CD4-positive, alpha-beta memory T cell (primary cell): ENCODE data around the gene DNAJB13. TPM values are rescaled to one million over a fixed set of nuclear protein-coding genes. Genes with fewer than 3 reads are reported as not detected.
A peak's percentile ranks its signal among the peaks of the same experiment; 100 is the strongest.

Source experiments
- CTCF ChIA-PET: fragments of 350-600 bp; sonication (Branson Sonifier 250); formaldehyde crosslinking; loops from one replicate; lab custom pipeline; 2021; ENCODE audit warnings: inconsistent platforms; ENCODE audit not compliant: partially characterized antibody; lab: Charles Lee
- POLR2A ChIA-PET: fragments of 350-600 bp; sonication (Branson Sonifier 250); formaldehyde crosslinking; loops from one replicate; lab custom pipeline; 2021; ENCODE audit not compliant: partially characterized antibody; lab: Charles Lee
- DNase-seq, 5 donors: peaks; one replicate each; pipeline versions ENCODE4 v3.0.0 to v3.0.0-alpha.2; 2020 to 2022; ENCODE audit warnings: mixed read lengths in 1 of 5
- H3K27ac ChIP-seq: one replicate; pipeline ENCODE4 v1.7.0; 2013; ENCODE audit warnings: low read depth, low read length
- H3K27me3 ChIP-seq: 2 replicates; pipeline ENCODE4 v1.7.0; 2013; ENCODE audit warnings: mild to moderate bottlenecking, low read length, moderate library complexity; ENCODE audit not compliant: insufficient read depth
- H3K36me3 ChIP-seq: 2 replicates; pipeline ENCODE4 v1.7.0; 2013; ENCODE audit warnings: mild to moderate bottlenecking, low read length, moderate library complexity; ENCODE audit not compliant: insufficient read depth
- H3K4me1 ChIP-seq: 2 replicates; pipeline ENCODE4 v1.7.0; 2013; ENCODE audit warnings: mild to moderate bottlenecking, low read length, moderate library complexity; ENCODE audit not compliant: insufficient read depth
- H3K4me3 ChIP-seq, 2 donors: one replicate each; pipeline ENCODE4 v1.7.0; 2013; ENCODE audit warnings: low read length in 2 of 2, mild to moderate bottlenecking in 1 of 2
- H3K9me3 ChIP-seq, 2 donors: one replicate each; pipeline ENCODE4 v1.7.0; 2013; ENCODE audit warnings: low read length in 2 of 2, control low read depth in 1 of 2; ENCODE audit not compliant: control insufficient read depth in 1 of 2
- H3K27ac Mint-ChIP-seq, 7 donors: one replicate each; pipeline ENCODE4 v1.8.0; 2020 to 2021; ENCODE audit warnings: mixed read lengths in 7 of 7, mild to moderate bottlenecking in 6 of 7, inconsistent platforms in 3 of 7, moderate library complexity in 3 of 7
- H3K27me3 Mint-ChIP-seq, 2 donors: one replicate each; pipeline ENCODE4 v1.8.0; 2020 to 2021; ENCODE audit warnings: mixed read lengths in 2 of 2
- H3K36me3 Mint-ChIP-seq, 2 donors: one replicate each; pipeline ENCODE4 v1.8.0; 2020 to 2021; ENCODE audit warnings: mixed read lengths in 2 of 2, inconsistent platforms in 1 of 2, mild to moderate bottlenecking in 1 of 2
- H3K4me1 Mint-ChIP-seq, 4 donors: one replicate each; pipeline ENCODE4 v1.8.0; 2020 to 2021; ENCODE audit warnings: mixed read lengths in 4 of 4, mild to moderate bottlenecking in 1 of 4
- H3K4me3 Mint-ChIP-seq, 8 donors: one replicate each; pipeline ENCODE4 v1.8.0; 2020 to 2021; ENCODE audit warnings: mixed read lengths in 8 of 8, mild to moderate bottlenecking in 7 of 8, moderate library complexity in 6 of 8, inconsistent platforms in 3 of 8
- H3K9me3 Mint-ChIP-seq, 8 donors: one replicate each; pipeline ENCODE4 v1.8.0; 2020 to 2021; ENCODE audit warnings: mixed read lengths in 8 of 8, mild to moderate bottlenecking in 5 of 8, inconsistent platforms in 3 of 8, moderate library complexity in 1 of 8
- intact Hi-C: fragments of 100-400 bp; cut with micrococcal nuclease; formaldehyde crosslinking; loops from one replicate; pipeline ENCODE4 v1.15.1; 2023
- polyA plus RNA-seq, 2 donors: library from polyadenylated mRNA; unstranded; fragments of 300-500 nt; fragmentation: Illumina TruSeq; gene quantifications; one replicate each; pipeline ENCODE4 v1.2.3, GENCODE V29; 2021
- total RNA-seq, 2 experiments: library from RNA; stranded (reverse); gene quantifications; one replicate each; pipeline ENCODE4 v1.2.3, GENCODE V29; 2021

DNAJB13 gene
- total and polyA plus RNA-seq, 4 experiments from 2014 or later, result 0.23 to 0.53 (median 0.30) TPM; not detected in 1

DNA sequence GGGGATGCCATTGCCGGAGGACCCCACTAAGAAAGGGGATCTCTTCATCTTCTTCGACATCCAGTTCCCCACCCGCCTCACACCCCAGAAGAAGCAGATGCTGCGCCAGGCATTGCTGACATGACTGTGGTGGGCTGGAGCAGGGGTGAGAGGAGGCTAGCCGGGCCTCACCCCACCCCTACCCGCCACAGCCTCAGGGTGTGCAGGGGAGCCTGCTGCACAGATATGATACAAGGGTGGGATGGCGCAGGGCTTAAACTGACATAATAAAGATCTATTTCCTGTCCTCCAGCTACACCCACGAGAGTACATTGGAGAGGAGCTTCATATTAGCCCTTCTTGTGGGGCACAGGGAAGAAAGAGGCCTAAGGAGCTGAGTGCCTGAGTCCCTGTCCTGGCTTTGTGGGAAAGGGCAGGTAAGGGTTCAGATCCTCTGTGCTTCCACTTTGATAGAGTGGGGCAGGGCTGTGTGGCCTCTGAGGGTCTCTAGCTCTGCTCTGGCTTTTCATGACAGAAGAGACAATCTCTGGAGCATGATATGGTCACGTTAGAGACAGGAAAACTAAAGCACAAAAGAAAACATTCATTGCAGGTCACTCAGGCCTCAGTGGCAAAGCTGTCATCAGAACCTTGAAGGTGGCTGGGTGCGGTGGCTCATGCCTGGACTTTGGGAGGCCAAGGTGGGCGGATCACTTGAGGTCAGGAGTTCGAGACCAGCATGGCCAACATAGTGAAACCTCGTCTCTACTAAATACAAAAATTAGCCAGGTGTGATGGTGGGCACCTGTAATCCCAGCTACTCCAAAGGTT lies 19.4 kb downstream of the DNAJB13 start:
- DNase-seq, result peak in 2 of 5 donors; percentile 37 to 62
- peaks cover 60 to 88% (median 71%) of the 10 kb centered on the region in 4 donors for H3K4me1 Mint-ChIP-seq
- no peaks in the 10 kb centered on the region for H3K27me3 Mint-ChIP-seq
- CTCF ChIA-PET, result interaction anchor here (0.9 to 1.8 kb wide), 5 partner anchors 10 to 60 kb away, joined by 3 to 19 read pairs (median 4); no protein-coding TSS in a partner anchor
- H3K4me3 Mint-ChIP-seq, result peak overlapping the region in 7 of 8 donors; percentile 14 to 78 (median 52)
- peak overlapping the region; percentile 51 for H3K27ac ChIP-seq
- no peak overlapping the region for H3K4me3 ChIP-seq
- H3K27me3 ChIP-seq, result no peaks in the 10 kb centered on the region
- intact Hi-C loops, result loop anchor here (2.0 to 10.0 kb wide), 2 partner anchors 13 to 285 kb away; partner anchors contain the start of gene UCP2
- peak overlapping the region; percentile 92 to 100 (median 96) for H3K27ac Mint-ChIP-seq
- no peaks in the 10 kb centered on the region for H3K9me3 ChIP-seq
- peaks cover 14 to 18% of the 10 kb centered on the region in 2 donors for H3K36me3 Mint-ChIP-seq
- H3K9me3 Mint-ChIP-seq, result no peaks in the 10 kb centered on the region
- POLR2A ChIA-PET, result interaction anchor here (0.6 to 38.4 kb wide), 17 partner anchors 9 to 262 kb away, joined by 3 to 2221 read pairs (median 4); partner anchors contain the start of genes C2CD3, DNAJB13, PPME1 and UCP2
- peaks cover 87% of the 10 kb centered on the region for H3K4me1 ChIP-seq
- peaks cover 10% of the 10 kb centered on the region for H3K36me3 ChIP-seq

DNA sequence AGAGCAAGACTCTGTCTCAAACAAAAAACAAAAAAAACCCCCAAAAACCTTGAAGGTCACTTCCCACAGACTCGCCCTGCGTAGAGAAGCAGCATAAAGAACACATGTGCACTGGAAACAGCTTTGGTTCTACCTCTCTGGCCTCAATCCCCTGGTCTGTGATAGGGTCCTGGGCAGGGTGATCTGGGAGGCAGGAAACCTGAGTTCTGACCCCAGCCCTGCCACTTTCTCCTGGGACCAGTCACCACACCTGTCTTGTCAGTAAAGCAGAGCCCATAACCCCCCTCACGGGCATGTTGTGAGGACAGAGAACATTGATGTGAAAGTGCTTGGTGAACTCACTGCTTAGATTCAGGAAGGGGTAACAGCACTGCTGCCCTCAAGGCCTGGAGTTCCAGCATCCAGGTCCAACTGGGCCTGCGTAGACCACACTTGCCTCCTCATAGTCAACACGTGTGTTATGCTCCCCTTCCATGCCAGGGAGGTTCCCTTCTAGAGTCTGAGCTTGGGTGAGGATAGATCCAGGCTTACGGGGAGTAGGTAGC lies 20.4 kb downstream of the DNAJB13 start:
- ChIA-PET CTCF (interaction anchor here (0.6 to 1.8 kb wide), 5 partner anchors 9 to 86 kb away, joined by 3 to 19 read pairs (median 4); no protein-coding TSS in a partner anchor), POLR2A (interaction anchor here (0.6 to 38.4 kb wide), 11 partner anchors 10 to 261 kb away, joined by 3 to 2221 read pairs (median 4); partner anchors contain the start of genes C2CD3, DNAJB13, PPME1 and UCP2)
- DNase-seq, result no peak
- peak overlapping the region; percentile 92 to 100 (median 96) for H3K27ac Mint-ChIP-seq
- H3K27me3 Mint-ChIP-seq, result no peaks in the 10 kb centered on the region
- H3K36me3 ChIP-seq, result peaks cover 21% of the 10 kb centered on the region
- H3K4me3 Mint-ChIP-seq, result peak overlapping the region in 6 of 8 donors; percentile 32 to 78 (median 50)
- H3K4me1 ChIP-seq, result peaks cover 91% of the 10 kb centered on the region
- H3K9me3 ChIP-seq, result no peaks in the 10 kb centered on the region
- no peak overlapping the region for H3K4me3 ChIP-seq
- no peaks in the 10 kb centered on the region for H3K9me3 Mint-ChIP-seq
- peaks cover 25 to 29% of the 10 kb centered on the region in 2 donors for H3K36me3 Mint-ChIP-seq
- H3K27ac ChIP-seq, result peak overlapping the region; percentile 45
- intact Hi-C loops, result no loop called here
- peaks cover 64 to 90% (median 78%) of the 10 kb centered on the region in 4 donors for H3K4me1 Mint-ChIP-seq
- no peaks in the 10 kb centered on the region for H3K27me3 ChIP-seq

DNA sequence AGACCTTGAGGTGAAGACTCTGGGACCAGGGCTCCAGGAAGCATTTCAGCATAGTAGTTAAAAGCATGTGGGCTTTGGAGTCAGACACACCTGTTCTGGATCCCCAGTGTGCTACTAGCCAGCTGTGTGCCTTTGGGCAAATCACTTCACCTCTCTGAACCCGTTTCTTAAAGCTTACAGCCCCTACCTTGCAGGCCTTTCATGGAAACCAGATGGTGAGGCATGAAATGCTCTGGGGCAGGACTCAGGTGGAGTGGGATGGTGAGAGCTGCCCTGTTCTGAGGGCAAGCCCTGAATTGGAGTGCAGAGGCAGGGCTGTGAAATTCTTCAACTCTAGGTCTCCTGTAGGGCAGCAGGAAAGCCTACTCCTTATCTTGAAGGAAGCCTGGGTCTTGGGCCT lies 21.4 kb downstream of the DNAJB13 start:
- CTCF ChIA-PET, result interaction anchor here (0.9 to 2.9 kb wide), 6 partner anchors 8 to 41 kb away, joined by 3 to 11 read pairs (median 4); no protein-coding TSS in a partner anchor
- Histone ChIP-seq H3K27me3 (no peaks in the 10 kb centered on the region), H3K4me3 (no peak overlapping the region), H3K9me3 (no peaks in the 10 kb centered on the region), H3K36me3 (peaks cover 30% of the 10 kb centered on the region), H3K27ac (peak overlapping the region; percentile 52), H3K4me1 (peaks cover 99% of the 10 kb centered on the region)
- no peak for DNase-seq
- POLR2A ChIA-PET, result interaction anchor here (0.8 to 38.4 kb wide), 14 partner anchors 8 to 214 kb away, joined by 3 to 2221 read pairs (median 4); partner anchors contain the start of genes C2CD3, PPME1, RAB6A and UCP2
- Mint-ChIP-seq H3K9me3 (no peaks in the 10 kb centered on the region), H3K4me1 (peaks cover 70 to 99% (median 86%) of the 10 kb centered on the region in 4 donors), H3K36me3 (peaks cover 34 to 38% of the 10 kb centered on the region in 2 donors), H3K27me3 (no peaks in the 10 kb centered on the region), H3K4me3 (peak overlapping the region in 5 of 8 donors; percentile 30 to 92 (median 46)), H3K27ac (peak overlapping the region; percentile 93 to 100 (median 96))
- intact Hi-C loops, result no loop called here

DNA sequence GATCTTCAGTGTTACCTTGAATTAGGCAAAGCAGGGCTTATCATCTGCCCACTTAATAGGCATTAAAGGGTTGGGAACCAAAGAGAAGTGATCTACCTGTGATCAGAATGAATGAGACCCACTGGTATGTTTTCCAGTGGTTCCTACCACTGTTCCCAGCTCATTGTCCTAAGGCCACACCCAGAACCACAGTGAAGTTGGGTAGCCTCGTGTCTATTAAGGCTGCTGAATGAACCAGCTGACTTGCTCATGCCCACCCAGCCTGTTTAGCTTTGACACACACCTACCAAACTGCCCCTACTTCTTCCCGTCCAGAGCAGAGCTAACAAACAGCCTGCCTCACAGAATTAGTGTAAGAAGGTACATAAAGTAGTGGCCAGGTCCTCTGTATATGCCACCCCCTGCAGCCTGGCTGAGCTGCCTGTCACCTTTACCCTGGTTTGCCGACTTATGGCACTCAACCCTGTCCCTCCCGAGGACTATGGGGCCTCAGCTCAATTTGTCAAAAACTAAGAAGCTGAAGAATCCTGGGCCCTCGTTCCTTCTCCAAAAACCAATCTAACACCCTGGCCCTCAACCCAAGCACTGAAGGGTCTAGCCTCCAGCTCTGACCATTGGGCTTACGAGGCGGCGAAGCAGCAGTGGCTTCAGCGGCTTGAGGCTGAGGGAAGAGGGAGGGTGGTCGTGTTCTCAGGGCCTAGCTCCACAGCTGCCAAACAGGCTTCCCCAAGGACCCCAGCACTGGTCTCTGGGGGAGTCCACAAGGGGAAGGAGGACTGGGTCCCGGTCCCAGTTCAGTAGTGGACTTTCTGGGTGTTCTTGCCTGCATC lies 22.0 kb downstream of the DNAJB13 start:
- Histone ChIP-seq H3K9me3 (no peaks in the 10 kb centered on the region), H3K4me3 (no peak overlapping the region), H3K4me1 (peaks cover 100% of the 10 kb centered on the region), H3K27ac (peak overlapping the region; percentile 52), H3K27me3 (no peaks in the 10 kb centered on the region), H3K36me3 (peaks cover 37% of the 10 kb centered on the region)
- CTCF ChIA-PET, result interaction anchor here (0.6 to 2.9 kb wide), 9 partner anchors 8 to 1747 kb away, joined by 3 to 11 read pairs (median 3); no protein-coding TSS in a partner anchor
- Mint-ChIP-seq H3K4me3 (peak overlapping the region in 5 of 8 donors; percentile 26 to 92 (median 77)), H3K27ac (peak overlapping the region; percentile 93 to 100 (median 96)), H3K9me3 (no peaks in the 10 kb centered on the region), H3K4me1 (peaks cover 75 to 100% (median 88%) of the 10 kb centered on the region in 4 donors), H3K36me3 (peaks cover 40 to 45% of the 10 kb centered on the region in 2 donors), H3K27me3 (no peaks in the 10 kb centered on the region)
- intact Hi-C loops, result no loop called here
- POLR2A ChIA-PET, result interaction anchor here (0.9 to 38.4 kb wide), 15 partner anchors 8 to 213 kb away, joined by 3 to 2221 read pairs (median 3); partner anchors contain the start of genes C2CD3, PPME1, RAB6A and UCP2
- no peak for DNase-seq

DNA sequence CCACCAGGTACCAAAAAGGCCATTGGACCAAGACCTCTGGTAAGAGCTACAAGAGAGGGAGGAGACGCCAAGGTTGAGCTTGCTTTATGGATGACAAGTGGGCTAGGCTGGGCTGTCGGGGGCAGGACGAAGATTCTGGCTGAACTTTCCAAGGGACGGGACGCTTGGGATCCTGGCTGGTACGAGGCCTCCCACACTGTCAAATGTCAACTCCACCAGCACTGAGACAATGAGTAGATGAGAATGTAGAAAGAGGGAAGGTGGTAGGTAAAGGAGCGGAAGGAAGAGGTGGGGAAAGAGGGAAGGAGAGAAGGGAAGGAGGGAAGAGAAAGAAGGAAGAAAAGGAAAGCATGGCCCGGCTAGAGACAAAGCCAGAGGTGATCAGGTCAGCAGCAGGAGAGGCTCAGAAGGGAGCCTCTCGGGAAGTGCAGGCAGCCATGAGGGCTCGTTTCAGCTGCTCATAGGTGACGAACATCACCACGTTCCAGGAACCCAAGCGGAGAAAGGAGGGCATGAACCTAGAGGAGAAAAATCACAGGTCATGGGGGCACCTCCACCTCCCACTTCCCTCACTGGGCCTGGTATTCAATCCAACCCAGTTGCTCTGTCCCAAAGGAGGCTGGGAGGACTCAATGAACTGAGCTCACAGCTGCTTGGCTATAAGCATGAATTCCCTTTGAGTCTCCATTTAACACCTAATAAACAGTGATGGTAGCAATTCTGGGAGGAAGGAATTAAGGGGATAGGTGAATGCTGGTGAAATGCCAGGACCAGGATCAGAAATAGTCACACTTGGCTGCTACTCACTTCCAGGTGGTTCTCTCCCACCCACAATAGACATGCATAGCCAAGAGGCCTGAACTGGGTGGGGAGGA lies 24.0 kb downstream of the DNAJB13 start:
- H3K4me3 Mint-ChIP-seq, result peak overlapping the region; percentile 70 to 99 (median 80)
- ChIA-PET CTCF (interaction anchor here (0.7 to 2.9 kb wide), 6 partner anchors 8 to 37 kb away, joined by 3 to 11 read pairs (median 3); partner anchors contain the start of gene UCP2), POLR2A (interaction anchor here (0.6 to 38.4 kb wide), 7 partner anchors 7 to 518 kb away, joined by 3 to 2221 read pairs (median 12); partner anchors contain the start of genes C2CD3, LIPT2, PPME1 and UCP2)
- intact Hi-C loops, result loop anchor here (1.0 kb wide), 2 partner anchors 8 to 30 kb away; no protein-coding TSS in a partner anchor
- peak overlapping the region; percentile 52 for H3K27ac ChIP-seq
- H3K4me3 ChIP-seq, result peak overlapping the region in 1 of 2 donors; percentile 20
- peaks cover 57 to 62% of the 10 kb centered on the region in 2 donors for H3K36me3 Mint-ChIP-seq
- no peaks in the 10 kb centered on the region for H3K9me3 ChIP-seq
- peaks cover 100% of the 10 kb centered on the region for H3K4me1 ChIP-seq
- peaks cover 69 to 100% (median 84%) of the 10 kb centered on the region in 4 donors for H3K4me1 Mint-ChIP-seq
- H3K27me3 ChIP-seq, result no peaks in the 10 kb centered on the region
- no peaks in the 10 kb centered on the region for H3K27me3 Mint-ChIP-seq
- peak overlapping the region; percentile 93 to 100 (median 96) for H3K27ac Mint-ChIP-seq
- peaks cover 51% of the 10 kb centered on the region for H3K36me3 ChIP-seq
- DNase-seq, result no peak
- no peaks in the 10 kb centered on the region for H3K9me3 Mint-ChIP-seq
